Measurements from ENCODE around the gene ADH4.

DNA sequence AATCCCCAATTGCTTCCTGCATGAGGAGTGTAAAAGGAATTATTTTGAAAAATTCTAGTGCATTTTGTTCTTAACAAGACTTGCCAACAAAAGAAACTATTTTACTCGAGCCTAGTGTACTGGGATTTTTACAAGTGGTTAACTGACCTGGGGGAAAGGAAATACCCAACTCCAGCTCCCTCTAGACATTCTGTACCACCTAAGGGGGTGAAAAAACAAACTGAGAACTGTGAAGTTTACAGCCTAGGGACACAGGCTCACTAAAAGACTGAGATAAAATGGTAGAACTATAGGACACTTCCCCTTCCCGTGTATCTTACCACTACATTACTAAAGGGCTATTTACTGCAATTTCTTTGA is 52.9 kb downstream of the ADH4 start:
- TF ChIP-seq EZH2 (IDR thresholded peaks at IDR 0.05; ENCODE audit: low read length, unreplicated experiment) (no peak), EZH2phosphoT487 (IDR thresholded peaks at IDR 0.05; ENCODE audit: borderline replicate concordance, low read length) (no peak)
- TF ChIP-seq, protein P1, sequence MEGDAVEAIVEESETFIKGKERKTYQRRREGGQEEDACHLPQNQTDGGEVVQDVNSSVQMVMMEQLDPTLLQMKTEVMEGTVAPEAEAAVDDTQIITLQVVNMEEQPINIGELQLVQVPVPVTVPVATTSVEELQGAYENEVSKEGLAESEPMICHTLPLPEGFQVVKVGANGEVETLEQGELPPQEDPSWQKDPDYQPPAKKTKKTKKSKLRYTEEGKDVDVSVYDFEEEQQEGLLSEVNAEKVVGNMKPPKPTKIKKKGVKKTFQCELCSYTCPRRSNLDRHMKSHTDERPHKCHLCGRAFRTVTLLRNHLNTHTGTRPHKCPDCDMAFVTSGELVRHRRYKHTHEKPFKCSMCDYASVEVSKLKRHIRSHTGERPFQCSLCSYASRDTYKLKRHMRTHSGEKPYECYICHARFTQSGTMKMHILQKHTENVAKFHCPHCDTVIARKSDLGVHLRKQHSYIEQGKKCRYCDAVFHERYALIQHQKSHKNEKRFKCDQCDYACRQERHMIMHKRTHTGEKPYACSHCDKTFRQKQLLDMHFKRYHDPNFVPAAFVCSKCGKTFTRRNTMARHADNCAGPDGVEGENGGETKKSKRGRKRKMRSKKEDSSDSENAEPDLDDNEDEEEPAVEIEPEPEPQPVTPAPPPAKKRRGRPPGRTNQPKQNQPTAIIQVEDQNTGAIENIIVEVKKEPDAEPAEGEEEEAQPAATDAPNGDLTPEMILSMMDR (conservative IDR thresholded peaks at IDR 0.05; ENCODE audit: low read depth, low read length): no peak

Measured in PC-3 (cell line).